Measurements from ENCODE around the gene MAST4.

GRCh38 chr5:67192719-67193438 is 596.7 kb downstream of the MAST4 start:
- TF ChIP-seq EZH2 (IDR thresholded peaks at IDR 0.05; ENCODE audit: insufficient read depth, poor library complexity, severe bottlenecking) (no peak), EZH2phosphoT487 (IDR thresholded peaks at IDR 0.05; ENCODE audit: insufficient read depth, low read depth) (no peak)
